Prostate gland (tissue), 2 donors: ENCODE measurements around the gene POLD2.

Experiments used
- CTCF ChIP-seq, 4 experiments: fragments of 200-600 bp in 2 of 4; fragments of 450-650 bp in 2 of 4; sonication (generic) in 2 of 4; IDR thresholded peaks; 1 replicate in 3 of 4; 2 replicates in 1 of 4; pipeline ENCODE4 v1.5.1; 2016 to 2019; ENCODE audit warnings: antibody characterized with exemption in 4 of 4, mild to moderate bottlenecking in 2 of 4, moderate library complexity in 2 of 4
- POLR2A ChIP-seq: fragments of 450-650 bp; IDR thresholded peaks from one replicate; pipeline ENCODE4 v1.6.1; 2016; ENCODE audit warnings: antibody characterized with exemption, mild to moderate bottlenecking
- POLR2AphosphoS5 ChIP-seq: sonication (generic); formaldehyde crosslinking; IDR thresholded peaks from one replicate; pipeline ENCODE4 v1.6.1; 2017; ENCODE audit warnings: antibody characterized with exemption

GRCh38 chr7:44077061-44077460, 46.3 kb downstream of the POLD2 start:
- no peak for TF ChIP-seq POLR2AphosphoS5
- TF ChIP-seq CTCF (IDR thresholded peaks at IDR 0.05), result no peak
- TF ChIP-seq POLR2A, result no peak
